Measurements from ENCODE around the gene SESN1. TPM values are rescaled to one million over a fixed set of nuclear protein-coding genes. Genes with fewer than 3 reads are reported as not detected.
A peak's percentile ranks its signal among the peaks of the same experiment; 100 is the strongest.

SESN1 gene
- total RNA-seq, 4 donors from 2014 or later: 79.8 to 112 (median 90.8) TPM

DNA sequence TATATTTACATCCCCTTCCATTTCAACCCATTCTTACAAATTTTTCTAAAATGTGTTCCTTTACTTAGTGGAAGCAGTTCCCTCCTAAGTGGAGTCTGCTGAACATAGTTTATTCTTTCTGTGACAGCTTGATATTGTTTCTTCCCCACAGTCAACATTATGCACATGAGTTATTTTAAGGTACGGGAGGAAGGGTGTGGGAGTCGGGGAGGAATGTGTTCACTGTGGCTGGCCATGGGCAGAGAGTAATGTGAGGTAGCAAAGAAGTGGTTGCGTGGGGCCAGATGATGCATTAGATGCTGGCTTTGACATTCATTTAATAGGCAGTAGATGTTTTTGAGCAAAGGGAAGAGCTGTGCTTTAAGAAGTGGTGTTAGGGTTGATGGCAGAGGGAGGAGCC, 148.0 kb downstream of the SESN1 start:
- Histone ChIP-seq H3K4me1 (peaks cover 0 to 59% (median 39%) of the 10 kb centered on the region in 4 donors), H3K4me3 (no peak overlapping the region), H3K36me3 (no peaks in the 10 kb centered on the region), H3K9me3 (no peaks in the 10 kb centered on the region), H3K27me3 (no peaks in the 10 kb centered on the region), H3K27ac (peak overlapping the region; percentile 64 to 93 (median 80))
- WGBS, 2 donors: 50 to 51% methylated on average over 3 of the region's 3 CpGs
- DNase-seq (ENCODE audit: low spot score in 2 of 2): no peak
- TF ChIP-seq, protein P1, sequence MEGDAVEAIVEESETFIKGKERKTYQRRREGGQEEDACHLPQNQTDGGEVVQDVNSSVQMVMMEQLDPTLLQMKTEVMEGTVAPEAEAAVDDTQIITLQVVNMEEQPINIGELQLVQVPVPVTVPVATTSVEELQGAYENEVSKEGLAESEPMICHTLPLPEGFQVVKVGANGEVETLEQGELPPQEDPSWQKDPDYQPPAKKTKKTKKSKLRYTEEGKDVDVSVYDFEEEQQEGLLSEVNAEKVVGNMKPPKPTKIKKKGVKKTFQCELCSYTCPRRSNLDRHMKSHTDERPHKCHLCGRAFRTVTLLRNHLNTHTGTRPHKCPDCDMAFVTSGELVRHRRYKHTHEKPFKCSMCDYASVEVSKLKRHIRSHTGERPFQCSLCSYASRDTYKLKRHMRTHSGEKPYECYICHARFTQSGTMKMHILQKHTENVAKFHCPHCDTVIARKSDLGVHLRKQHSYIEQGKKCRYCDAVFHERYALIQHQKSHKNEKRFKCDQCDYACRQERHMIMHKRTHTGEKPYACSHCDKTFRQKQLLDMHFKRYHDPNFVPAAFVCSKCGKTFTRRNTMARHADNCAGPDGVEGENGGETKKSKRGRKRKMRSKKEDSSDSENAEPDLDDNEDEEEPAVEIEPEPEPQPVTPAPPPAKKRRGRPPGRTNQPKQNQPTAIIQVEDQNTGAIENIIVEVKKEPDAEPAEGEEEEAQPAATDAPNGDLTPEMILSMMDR (IDR thresholded peaks at IDR 0.05): no peak
- TF ChIP-seq EP300 (IDR thresholded peaks at IDR 0.05) (no peak), POLR2A (IDR thresholded peaks at IDR 0.05) (no peak)

DNA sequence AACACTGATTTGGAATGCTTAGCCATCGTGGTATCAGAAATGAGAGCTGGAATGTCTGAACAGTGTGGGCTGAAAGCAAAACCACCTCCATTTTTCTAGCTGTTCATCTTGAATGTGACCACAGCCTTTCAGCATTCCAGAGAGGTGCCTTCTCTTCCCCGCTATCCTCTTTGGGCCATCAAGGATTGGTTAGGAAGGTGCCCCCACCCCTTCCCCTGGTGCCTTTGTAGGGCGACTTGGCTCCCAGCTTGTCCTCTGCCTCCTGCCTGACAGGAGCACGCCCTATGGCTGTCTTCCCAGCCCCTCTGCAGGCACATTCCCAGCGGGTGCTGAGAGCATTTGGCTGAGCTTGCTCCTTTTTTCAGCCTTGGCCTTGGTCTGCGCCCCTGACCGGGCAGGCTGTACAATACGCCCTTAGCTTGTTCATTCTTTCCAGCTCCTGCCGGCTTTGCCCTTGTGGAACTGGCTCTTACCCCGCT, 148.9 kb downstream of the SESN1 start:
- Histone ChIP-seq H3K4me3 (peak overlapping the region in 1 of 4 donors; percentile 30), H3K27ac (peak overlapping the region; percentile 64 to 93 (median 80)), H3K36me3 (no peaks in the 10 kb centered on the region), H3K9me3 (no peaks in the 10 kb centered on the region), H3K4me1 (peaks cover 0 to 60% (median 39%) of the 10 kb centered on the region in 4 donors), H3K27me3 (no peaks in the 10 kb centered on the region)
- WGBS, 2 donors: 14 to 16% methylated on average over 10 of the region's 10 CpGs
- no peak for TF ChIP-seq POLR2A (IDR thresholded peaks at IDR 0.05)
- peak in 1 of 2 donors; percentile 77 for TF ChIP-seq EP300 (IDR thresholded peaks at IDR 0.05)
- TF ChIP-seq, protein P1 (IDR thresholded peaks at IDR 0.05): no peak
- DNase-seq (ENCODE audit: low spot score in 2 of 2): peak in 1 of 2 donors; percentile 43

DNA sequence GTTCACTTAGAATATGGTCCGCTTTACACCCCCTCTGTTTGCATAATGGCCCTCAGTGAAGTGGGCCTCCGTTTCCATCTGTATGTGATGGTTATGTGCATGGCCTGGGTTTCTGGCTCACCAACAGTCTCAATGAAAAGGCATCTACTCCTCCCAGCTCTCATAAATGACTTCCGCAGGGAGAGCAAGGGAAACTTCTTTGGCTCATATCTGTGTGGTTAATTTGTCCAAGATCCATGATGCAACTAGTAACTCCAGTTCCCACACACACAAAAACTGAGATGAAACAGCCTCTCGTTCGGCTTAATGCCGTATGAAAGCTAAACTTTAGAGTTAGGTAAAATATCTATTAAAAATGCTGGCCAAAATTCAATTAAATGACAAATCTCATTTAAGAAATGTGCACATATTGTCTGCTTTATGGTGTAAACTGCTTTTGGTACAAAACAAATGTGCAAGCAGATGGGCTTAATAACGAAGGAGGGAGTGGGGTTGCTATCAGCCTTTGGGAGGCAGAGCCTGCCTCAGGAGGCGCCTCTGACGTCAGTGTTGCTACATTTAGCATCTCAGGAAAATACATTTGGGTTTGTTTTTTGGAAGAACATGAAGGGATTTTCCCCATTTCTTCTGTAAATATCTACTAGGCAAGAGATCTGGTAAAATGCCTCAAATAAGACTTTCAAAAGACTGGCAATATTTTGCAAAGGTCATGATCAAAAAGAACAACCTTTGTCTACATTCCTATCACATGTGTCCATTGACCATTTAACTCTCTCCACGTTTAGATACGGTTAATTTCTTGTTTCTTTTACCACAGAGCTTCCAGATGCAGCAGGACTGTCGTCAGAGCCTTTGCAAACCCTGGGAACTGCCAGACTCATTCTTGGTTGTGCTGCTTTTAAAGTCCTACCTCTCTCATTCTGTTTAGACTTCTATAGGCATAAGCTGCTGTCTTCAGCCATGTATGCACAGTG, 149.7 kb downstream of the SESN1 start:
- H3K27me3 ChIP-seq: no peaks in the 10 kb centered on the region
- no peaks in the 10 kb centered on the region for H3K9me3 ChIP-seq
- peak in 1 of 2 donors; percentile 58 for DNase-seq (ENCODE audit: low spot score in 2 of 2)
- H3K4me3 ChIP-seq: peak overlapping the region in 1 of 4 donors; percentile 30
- WGBS, 2 donors: 27 to 31% methylated on average over 12 of the region's 12 CpGs
- H3K27ac ChIP-seq: peak overlapping the region; percentile 64 to 93 (median 80)
- H3K4me1 ChIP-seq: peaks cover 0 to 60% (median 39%) of the 10 kb centered on the region in 4 donors
- TF ChIP-seq, protein P1 (IDR thresholded peaks at IDR 0.05): no peak
- TF ChIP-seq EP300 (IDR thresholded peaks at IDR 0.05) (peak; percentile 6 to 67), POLR2A (IDR thresholded peaks at IDR 0.05) (no peak)
- H3K36me3 ChIP-seq: no peaks in the 10 kb centered on the region

DNA sequence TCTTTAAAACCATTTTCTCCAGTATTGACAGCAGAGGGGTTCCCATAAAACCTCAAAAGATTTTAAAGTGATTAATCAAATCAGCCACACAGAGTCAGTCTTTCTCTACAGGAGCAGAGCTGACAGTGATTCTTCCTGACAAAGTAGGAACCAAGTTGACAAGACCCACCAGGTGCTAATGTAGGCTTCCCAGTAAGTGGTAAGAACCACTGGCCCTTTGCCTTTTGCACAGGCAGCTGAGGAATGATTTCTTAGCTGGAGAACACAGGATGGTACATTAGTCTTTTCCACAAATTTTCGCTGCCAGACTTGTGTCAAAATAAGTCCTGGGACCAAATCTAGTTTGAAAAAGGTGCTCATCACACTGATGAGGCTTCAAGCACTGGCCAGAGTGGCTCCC, 150.6 kb downstream of the SESN1 start:
- H3K4me3 ChIP-seq: no peak overlapping the region
- TF ChIP-seq EP300 (IDR thresholded peaks at IDR 0.05): no peak
- no peak for DNase-seq (ENCODE audit: low spot score in 2 of 2)
- no peaks in the 10 kb centered on the region for H3K9me3 ChIP-seq
- H3K27me3 ChIP-seq: no peaks in the 10 kb centered on the region
- H3K36me3 ChIP-seq: no peaks in the 10 kb centered on the region
- H3K4me1 ChIP-seq: peaks cover 0 to 60% (median 38%) of the 10 kb centered on the region in 4 donors
- peak overlapping the region; percentile 64 to 93 (median 80) for H3K27ac ChIP-seq
- WGBS, 2 donors: 91 to 100% methylated on average over 1 of the region's 1 CpG

DNA sequence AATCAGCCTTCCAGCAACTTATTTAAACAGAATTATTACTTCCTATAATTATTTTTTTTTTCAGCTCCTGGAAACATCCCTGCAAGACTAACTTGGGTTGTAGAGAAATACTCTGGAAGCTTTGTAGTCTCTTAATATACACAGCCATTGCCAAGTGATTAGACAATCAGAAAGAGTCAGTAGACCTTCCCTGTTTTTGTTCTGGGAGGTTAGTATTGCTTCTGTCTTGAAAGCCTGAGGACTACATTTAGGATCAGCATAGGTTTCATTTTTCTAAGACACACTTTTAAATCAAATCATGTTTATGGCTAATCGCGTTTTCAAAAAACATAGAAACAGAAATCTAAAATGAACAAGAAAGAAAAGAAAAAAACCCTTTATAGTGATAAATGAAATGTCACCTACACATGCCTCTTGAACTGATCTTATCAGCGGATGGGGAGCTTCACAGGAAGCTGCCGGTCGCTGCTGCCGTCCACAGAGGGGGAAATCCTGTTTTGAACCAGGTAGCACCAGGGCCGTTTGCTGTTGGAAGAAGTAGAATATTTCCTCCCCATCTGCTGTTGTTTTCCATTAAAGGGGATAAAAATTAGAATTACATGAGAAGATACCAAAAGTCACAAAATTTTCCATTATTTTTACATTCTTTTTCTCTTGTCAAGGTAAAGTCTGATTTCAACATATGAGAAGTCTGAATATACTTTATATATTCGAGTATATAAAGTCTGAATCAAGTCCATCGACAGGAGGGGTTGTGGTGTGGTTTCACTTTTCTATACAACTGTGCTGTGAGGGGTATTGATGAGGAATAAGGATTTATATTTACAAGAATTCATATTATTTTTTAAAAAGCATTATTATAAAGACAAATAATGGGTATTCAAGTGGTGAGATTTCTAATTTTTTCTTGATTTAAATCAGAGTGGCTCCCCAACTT, 151.8 kb downstream of the SESN1 start:
- TF ChIP-seq, protein P1 (IDR thresholded peaks at IDR 0.05): no peak
- TF ChIP-seq POLR2A (IDR thresholded peaks at IDR 0.05): no peak
- Histone ChIP-seq H3K27me3 (no peaks in the 10 kb centered on the region), H3K27ac (peak overlapping the region in 2 of 4 donors; percentile 92 to 93), H3K4me3 (no peak overlapping the region), H3K9me3 (no peaks in the 10 kb centered on the region), H3K4me1 (peaks cover 0 to 50% (median 31%) of the 10 kb centered on the region in 4 donors), H3K36me3 (no peaks in the 10 kb centered on the region)
- WGBS, 2 donors: 75 to 77% methylated on average over 9 of the region's 9 CpGs
- DNase-seq (ENCODE audit: low spot score in 2 of 2): no peak

Measured in tibial nerve (tissue), 4 donors.